Panc1 (cell line): ENCODE data around the gene THBS1. TPM values are rescaled to one million over a fixed set of nuclear protein-coding genes. Genes with fewer than 3 reads are reported as not detected.

Experiments used
- ATAC-seq: fragments of 200-7000 bp; cut with Tn5 transposase; 2 replicates; pipeline ENCODE4 v1.9.1; 2020; ENCODE audit warnings: mild to moderate bottlenecking, moderate library complexity
- BruUV-seq: library from RNA; stranded (reverse); fragments of 400-500 nt; replicated peaks from 2 replicates; lab custom pipeline; 2021; lab: Mats Ljungman, UMichigan
- CTCF ChIA-PET: fragments of 300-600 bp; sonication (Branson Sonifier 250); formaldehyde crosslinking; loops from one replicate; lab custom pipeline; 2022; ENCODE audit warnings: antibody characterized with exemption; lab: Charles Lee
- POLR2A ChIA-PET: fragments of 300-600 bp; sonication (Branson Sonifier 250); formaldehyde crosslinking; loops from one replicate; lab custom pipeline; 2022; ENCODE audit warnings: antibody characterized with exemption; lab: Charles Lee
- DNase-seq: peaks from one replicate; pipeline ENCODE4 v3.0.0-alpha.2; 2010; ENCODE audit warnings: low read depth, low spot score
- H3K27ac ChIP-seq: 2 replicates; pipeline ENCODE4 v1.5.1; 2011; ENCODE audit warnings: mild to moderate bottlenecking, low read length, inconsistent platforms
- H3K27me3 ChIP-seq: fragments of 200-500 bp; sonication (Bioruptor generic); 2 replicates; pipeline ENCODE4 v1.6.0; 2014; ENCODE audit warnings: low read length, inconsistent platforms; ENCODE audit not compliant: control insufficient read depth, insufficient read depth
- H3K36me3 ChIP-seq: fragments of 200-500 bp; sonication (Bioruptor generic); 2 replicates; pipeline ENCODE4 v1.5.1; 2014; ENCODE audit warnings: inconsistent platforms, mild to moderate bottlenecking, low read length, moderate library complexity; ENCODE audit not compliant: control insufficient read depth, insufficient read depth
- H3K4me1 ChIP-seq: 2 replicates; pipeline ENCODE4 v1.5.1; 2011; ENCODE audit warnings: inconsistent platforms, mild to moderate bottlenecking, low read length, moderate library complexity; ENCODE audit not compliant: control insufficient read depth, insufficient read depth
- H3K4me3 ChIP-seq, 2 experiments: 2 replicates each; pipeline ENCODE4 v1.5.1; 2011 to 2012; ENCODE audit warnings: low read depth in 2 of 2, low read length in 2 of 2, mild to moderate bottlenecking in 2 of 2, inconsistent platforms in 1 of 2, moderate library complexity in 1 of 2
- H3K9me3 ChIP-seq: fragments of 200-500 bp; sonication (Bioruptor generic); 2 replicates; pipeline ENCODE4 v1.5.1; 2014; ENCODE audit warnings: low read depth, mild to moderate bottlenecking, inconsistent platforms, low read length, moderate library complexity; ENCODE audit not compliant: control insufficient read depth, insufficient read depth
- POLR2AphosphoS5 ChIP-seq: IDR thresholded peaks from 2 replicates; pipeline ENCODE4 v1.6.1; 2012; ENCODE audit warnings: mild to moderate bottlenecking, low read depth, low read length, moderate library complexity
- SIN3A ChIP-seq: IDR thresholded peaks from 2 replicates; pipeline ENCODE4 v1.6.1; 2012; ENCODE audit warnings: low read depth, mild to moderate bottlenecking, low read length, moderate library complexity, borderline replicate concordance; ENCODE audit not compliant: insufficient read depth
- TCF7L2 ChIP-seq: IDR thresholded peaks from 2 replicates; pipeline ENCODE4 v1.6.1; 2011; ENCODE audit warnings: mild to moderate bottlenecking, low read depth, low read length, inconsistent platforms
- in situ Hi-C: cut with HindIII; loops from 2 replicates; pipeline ENCODE4 v1.10.0; 2016; ENCODE audit warnings: low sequenced_read_pairs, low pct_unique_long_range_greater_than_20kb
- intact Hi-C: fragments of 100-400 bp; cut with micrococcal nuclease; formaldehyde crosslinking; loops from one replicate; pipeline ENCODE4 v1.10.0; 2022; ENCODE audit not compliant: unreplicated experiment
- total RNA-seq: library from RNA; stranded (reverse); gene quantifications from one replicate; pipeline ENCODE4 v1.2.1, GENCODE V29; 2021; ENCODE audit not compliant: unreplicated experiment
- TF ChIP-seq, protein P1 (sequence below), 2 experiments: IDR thresholded peaks; 2 replicates each; pipeline ENCODE4 v1.6.1; 2011 to 2012; ENCODE audit warnings: low read depth in 2 of 2, control low read depth in 1 of 2, low read length in 1 of 2, mild to moderate bottlenecking in 1 of 2, moderate library complexity in 1 of 2; ENCODE audit not compliant: insufficient read depth in 1 of 2
- TF ChIP-seq, protein P2 (sequence below): fragments of 450-650 bp; IDR thresholded peaks from 2 replicates; pipeline ENCODE4 v1.5.1; 2017; ENCODE audit warnings: mild to moderate bottlenecking

The THBS1 gene
- total RNA-seq, 1 experiment from 2014 or later: 61.9 TPM

DNA sequence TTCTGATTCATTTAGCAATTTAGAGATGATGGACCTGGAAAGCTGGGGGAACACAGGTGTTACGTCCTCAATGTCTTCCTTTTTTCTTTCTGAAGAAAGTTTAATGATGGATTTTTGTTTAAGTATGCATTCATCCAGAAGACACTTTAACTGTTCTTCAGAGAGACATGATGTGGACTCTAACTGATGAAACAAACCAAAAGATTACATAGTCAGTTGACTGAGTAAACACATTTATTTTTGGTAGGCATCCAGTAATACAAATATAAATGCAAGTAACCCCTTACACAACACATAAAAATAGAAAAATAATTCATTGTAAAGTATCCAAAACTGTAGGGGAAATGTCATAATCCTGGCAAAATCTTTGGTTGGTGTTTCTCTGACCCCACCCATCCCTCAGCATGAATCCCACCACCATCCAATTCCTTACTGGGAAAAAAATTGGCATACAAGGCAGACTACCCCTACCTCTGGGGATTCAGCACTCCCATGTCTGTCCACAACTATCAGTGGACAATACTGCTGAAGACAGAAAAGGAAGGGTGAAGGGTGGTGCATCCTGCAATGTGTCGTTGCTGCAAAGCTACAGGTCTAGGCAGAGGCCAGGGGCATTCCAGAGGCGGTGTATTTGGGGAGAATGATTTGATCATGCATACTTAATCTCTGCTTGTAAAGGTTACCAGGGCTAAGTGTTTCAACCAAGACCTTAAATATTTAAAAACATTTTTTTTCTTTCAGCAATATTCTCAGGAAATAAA is 37.4 kb downstream of the THBS1 start:
- Histone ChIP-seq H3K27me3 (no peaks in the 10 kb centered on the region), H3K36me3 (no peaks in the 10 kb centered on the region), H3K27ac (no peak overlapping the region), H3K4me3 (no peak overlapping the region), H3K4me1 (no peaks in the 10 kb centered on the region), H3K9me3 (no peaks in the 10 kb centered on the region)
- no TSS peak for BruUV-seq
- CTCF ChIA-PET: no interaction called here
- intact Hi-C loops (no loop called here), in situ Hi-C loops (no loop called here)
- DNase-seq (no peak), ATAC-seq (no peak)
- POLR2A ChIA-PET: no interaction called here
- TF ChIP-seq SIN3A (no peak), TCF7L2 (no peak)
- TF ChIP-seq, protein P1, sequence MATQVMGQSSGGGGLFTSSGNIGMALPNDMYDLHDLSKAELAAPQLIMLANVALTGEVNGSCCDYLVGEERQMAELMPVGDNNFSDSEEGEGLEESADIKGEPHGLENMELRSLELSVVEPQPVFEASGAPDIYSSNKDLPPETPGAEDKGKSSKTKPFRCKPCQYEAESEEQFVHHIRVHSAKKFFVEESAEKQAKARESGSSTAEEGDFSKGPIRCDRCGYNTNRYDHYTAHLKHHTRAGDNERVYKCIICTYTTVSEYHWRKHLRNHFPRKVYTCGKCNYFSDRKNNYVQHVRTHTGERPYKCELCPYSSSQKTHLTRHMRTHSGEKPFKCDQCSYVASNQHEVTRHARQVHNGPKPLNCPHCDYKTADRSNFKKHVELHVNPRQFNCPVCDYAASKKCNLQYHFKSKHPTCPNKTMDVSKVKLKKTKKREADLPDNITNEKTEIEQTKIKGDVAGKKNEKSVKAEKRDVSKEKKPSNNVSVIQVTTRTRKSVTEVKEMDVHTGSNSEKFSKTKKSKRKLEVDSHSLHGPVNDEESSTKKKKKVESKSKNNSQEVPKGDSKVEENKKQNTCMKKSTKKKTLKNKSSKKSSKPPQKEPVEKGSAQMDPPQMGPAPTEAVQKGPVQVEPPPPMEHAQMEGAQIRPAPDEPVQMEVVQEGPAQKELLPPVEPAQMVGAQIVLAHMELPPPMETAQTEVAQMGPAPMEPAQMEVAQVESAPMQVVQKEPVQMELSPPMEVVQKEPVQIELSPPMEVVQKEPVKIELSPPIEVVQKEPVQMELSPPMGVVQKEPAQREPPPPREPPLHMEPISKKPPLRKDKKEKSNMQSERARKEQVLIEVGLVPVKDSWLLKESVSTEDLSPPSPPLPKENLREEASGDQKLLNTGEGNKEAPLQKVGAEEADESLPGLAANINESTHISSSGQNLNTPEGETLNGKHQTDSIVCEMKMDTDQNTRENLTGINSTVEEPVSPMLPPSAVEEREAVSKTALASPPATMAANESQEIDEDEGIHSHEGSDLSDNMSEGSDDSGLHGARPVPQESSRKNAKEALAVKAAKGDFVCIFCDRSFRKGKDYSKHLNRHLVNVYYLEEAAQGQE (IDR thresholded peaks at IDR 0.05; ENCODE audit: insufficient read depth in 1 of 2, low read depth in 2 of 2, low read length in 1 of 2): no peak

GRCh38 chr15:39621210-39621609 is 40.3 kb downstream of the THBS1 start:
- no peaks in the 10 kb centered on the region for H3K36me3 ChIP-seq
- no peak overlapping the region for H3K4me3 ChIP-seq
- intact Hi-C loops: no loop called here
- no peak for TF ChIP-seq TCF7L2
- TF ChIP-seq, protein P1 (IDR thresholded peaks at IDR 0.05; ENCODE audit: insufficient read depth in 1 of 2, low read depth in 2 of 2, low read length in 1 of 2): no peak
- TF ChIP-seq, protein P2, sequence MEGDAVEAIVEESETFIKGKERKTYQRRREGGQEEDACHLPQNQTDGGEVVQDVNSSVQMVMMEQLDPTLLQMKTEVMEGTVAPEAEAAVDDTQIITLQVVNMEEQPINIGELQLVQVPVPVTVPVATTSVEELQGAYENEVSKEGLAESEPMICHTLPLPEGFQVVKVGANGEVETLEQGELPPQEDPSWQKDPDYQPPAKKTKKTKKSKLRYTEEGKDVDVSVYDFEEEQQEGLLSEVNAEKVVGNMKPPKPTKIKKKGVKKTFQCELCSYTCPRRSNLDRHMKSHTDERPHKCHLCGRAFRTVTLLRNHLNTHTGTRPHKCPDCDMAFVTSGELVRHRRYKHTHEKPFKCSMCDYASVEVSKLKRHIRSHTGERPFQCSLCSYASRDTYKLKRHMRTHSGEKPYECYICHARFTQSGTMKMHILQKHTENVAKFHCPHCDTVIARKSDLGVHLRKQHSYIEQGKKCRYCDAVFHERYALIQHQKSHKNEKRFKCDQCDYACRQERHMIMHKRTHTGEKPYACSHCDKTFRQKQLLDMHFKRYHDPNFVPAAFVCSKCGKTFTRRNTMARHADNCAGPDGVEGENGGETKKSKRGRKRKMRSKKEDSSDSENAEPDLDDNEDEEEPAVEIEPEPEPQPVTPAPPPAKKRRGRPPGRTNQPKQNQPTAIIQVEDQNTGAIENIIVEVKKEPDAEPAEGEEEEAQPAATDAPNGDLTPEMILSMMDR: no peak
- TF ChIP-seq POLR2AphosphoS5: no peak
- TF ChIP-seq SIN3A: no peak
- no peak for ATAC-seq
- no TSS peak for BruUV-seq
- POLR2A ChIA-PET: no interaction called here
- in situ Hi-C loops: no loop called here
- H3K27me3 ChIP-seq: no peaks in the 10 kb centered on the region
- H3K4me1 ChIP-seq: no peaks in the 10 kb centered on the region; the same call in 1 of the 2 replicates
- CTCF ChIA-PET: no interaction called here
- no peak overlapping the region for H3K27ac ChIP-seq
- no peak for DNase-seq
- no peaks in the 10 kb centered on the region for H3K9me3 ChIP-seq
